ENCODE data around the gene GPSM1. TPM values are rescaled to one million over a fixed set of nuclear protein-coding genes. Genes with fewer than 3 reads are reported as not detected.

The GPSM1 gene
- total and polyA plus RNA-seq, 9 of the 15 experiments (the other 6 are each of a cell fraction or from before 2014, with no cell fraction given), result 0.04 to 14.2 (median 3.1) TPM

- peak; percentile 82 for TF ChIP-seq HMGN3 (IDR thresholded peaks at IDR 0.05; ENCODE audit: borderline replicate concordance, extremely low read depth, insufficient read length, low read depth, low read length)
- no peak for TF ChIP-seq TFE3 (CRISPR knock-in tag; IDR thresholded peaks at IDR 0.05)
- no peak for TF ChIP-seq PURB (CRISPR knock-in tag; IDR thresholded peaks at IDR 0.05; ENCODE audit: low read depth)
- TF ChIP-seq TBL1XR1 (IDR thresholded peaks at IDR 0.05; ENCODE audit: low read length in 2 of 2), result 0 out of 4 replicates have a peak, but pooled peaks of 1 of the 2 experiments have one; percentile 24
- no peak; the same call in 1 of the 2 replicates for TF ChIP-seq THAP12 (CRISPR knock-in tag; IDR thresholded peaks at IDR 0.05)
- no peak for TF ChIP-seq ZNF551 (CRISPR knock-in tag; IDR thresholded peaks at IDR 0.05)
- no peak for TF ChIP-seq ARID3B (CRISPR knock-in tag; IDR thresholded peaks at IDR 0.05; ENCODE audit: borderline replicate concordance)
- TF ChIP-seq NR2C1 (IDR thresholded peaks at IDR 0.05), result no peak
- no peak for TF ChIP-seq NR2C1 (tag; IDR thresholded peaks at IDR 0.05)
- TF ChIP-seq KAT2B (IDR thresholded peaks at IDR 0.05; ENCODE audit: low read depth, low read length), result no peak
- no peak for TF ChIP-seq MAFK (IDR thresholded peaks at IDR 0.05; ENCODE audit: low read length)
- no peak for TF ChIP-seq TAF9B (IDR thresholded peaks at IDR 0.05; ENCODE audit: partially characterized antibody)
- TF ChIP-seq SNAPC5 (CRISPR knock-in tag; IDR thresholded peaks at IDR 0.05), result no peak
- TF ChIP-seq CREB5 (CRISPR knock-in tag; IDR thresholded peaks at IDR 0.05), result no peak
- no peak for TF ChIP-seq SRSF7 (optimal IDR thresholded peaks at IDR 0.05; ENCODE audit: low read depth, low read length)
- TF ChIP-seq FOXM1 (IDR thresholded peaks at IDR 0.05; ENCODE audit: low read depth), result no peak
- no peak; the same call in 1 of the 2 replicates for TF ChIP-seq FOXM1 (CRISPR knock-in tag; IDR thresholded peaks at IDR 0.05; ENCODE audit: low read depth)
- no peak for TF ChIP-seq ZFP1 (CRISPR knock-in tag; IDR thresholded peaks at IDR 0.05)
Observed at GRCh38 chr9:136400038-136400834, 72.9 kb downstream of the GPSM1 start, which contains the start of gene SNAPC4 (continued).

Data from K562 (cell line).